ENCODE results near the gene GNG3.

GRCh38 chr11:62687508-62688396, 19.7 kb upstream of the GNG3 start:
- TF ChIP-seq CTCF (conservative IDR thresholded peaks at IDR 0.05; ENCODE audit: low read length) = no peak
- no peak for TF ChIP-seq EZH2phosphoT487 (IDR thresholded peaks at IDR 0.05; ENCODE audit: borderline replicate concordance)
